Gastrocnemius medialis (tissue), 4 donors: ENCODE measurements around the gene XPOT. TPM values are rescaled to one million over a fixed set of nuclear protein-coding genes. Genes with fewer than 3 reads are reported as not detected.

Source experiments
- ATAC-seq, 2 donors: fragments of 150-250 bp; one replicate each; pipeline ENCODE4 v1.9.1; 2016
- DNase-seq, 2 donors: peaks; one replicate each; pipeline ENCODE4 v3.0.0-alpha.2; 2019
- H3K27ac ChIP-seq, 4 donors: fragments of 200-600 bp; sonication (generic); 1 replicate in 1 of 4; 2 replicates in 3 of 4; pipeline ENCODE4 v1.5.1; 2016 to 2018; ENCODE audit warnings: mild to moderate bottlenecking in 2 of 4, moderate library complexity in 1 of 4
- H3K27me3 ChIP-seq, 3 donors: fragments of 200-600 bp; sonication (generic) in 2 of 3; 1 replicate in 1 of 3; 2 replicates in 2 of 3; pipeline versions ENCODE4 v1.5.1 to v1.6.0; 2016 to 2019; ENCODE audit warnings: mild to moderate bottlenecking in 1 of 3, moderate library complexity in 1 of 3
- H3K36me3 ChIP-seq, 2 donors: fragments of 200-600 bp; sonication (generic) in 1 of 2; one replicate each; pipeline ENCODE4 v1.5.1; 2017 to 2018
- H3K4me1 ChIP-seq, 2 donors: fragments of 200-600 bp; sonication (generic) in 1 of 2; one replicate each; pipeline ENCODE4 v1.5.1; 2016 to 2017; ENCODE audit warnings: mild to moderate bottlenecking in 2 of 2
- H3K4me3 ChIP-seq, 4 donors: fragments of 200-600 bp; sonication (generic) in 3 of 4; 1 replicate in 1 of 4; 2 replicates in 3 of 4; pipeline ENCODE4 v1.5.1; 2016 to 2019; ENCODE audit warnings: mild to moderate bottlenecking in 2 of 4
- H3K9me3 ChIP-seq, 3 donors: fragments of 200-600 bp; sonication (generic) in 2 of 3; 1 replicate in 1 of 3; 2 replicates in 2 of 3; pipeline ENCODE4 v1.5.1; 2016 to 2019
- CTCF ChIP-seq, 5 experiments: fragments of 450-650 bp in 3 of 5; fragments of 200-600 bp in 2 of 5; sonication (generic) in 2 of 5; IDR thresholded peaks in 4 of 5; conservative IDR thresholded peaks in 1 of 5; 1 replicate in 4 of 5; 2 replicates in 1 of 5; pipeline ENCODE4 v1.5.1; 2016 to 2019; ENCODE audit warnings: antibody characterized with exemption in 5 of 5, mild to moderate bottlenecking in 3 of 5, moderate library complexity in 3 of 5
- POLR2A ChIP-seq, 2 donors: fragments of 450-650 bp; IDR thresholded peaks; one replicate each; pipeline ENCODE4 v1.6.1; 2017; ENCODE audit warnings: antibody characterized with exemption in 2 of 2, mild to moderate bottlenecking in 2 of 2, moderate library complexity in 2 of 2
- in situ Hi-C, 4 donors: fragments of 200-750 bp; cut with MboI; loops; one replicate each; pipeline versions ENCODE4 v1.15.0 to v1.8.0; 2017; ENCODE audit warnings: low sequenced_read_pairs in 4 of 4
- intact Hi-C: fragments of 100-400 bp; cut with DNase I; formaldehyde crosslinking; loops from one replicate; pipeline ENCODE4 v1.15.1; 2023; ENCODE audit warnings: low total_unique reads
- total RNA-seq, 4 donors: library from RNA; depleted of rRNA; stranded (reverse); fragments of >200 nt; gene quantifications; one replicate each; pipeline versions ENCODE4 v1.1.0 to v1.2.3, GENCODE V29; 2016

Gene XPOT
- total RNA-seq, 4 donors from 2014 or later = 21.1 to 27.1 (median 25.1) TPM

DNA sequence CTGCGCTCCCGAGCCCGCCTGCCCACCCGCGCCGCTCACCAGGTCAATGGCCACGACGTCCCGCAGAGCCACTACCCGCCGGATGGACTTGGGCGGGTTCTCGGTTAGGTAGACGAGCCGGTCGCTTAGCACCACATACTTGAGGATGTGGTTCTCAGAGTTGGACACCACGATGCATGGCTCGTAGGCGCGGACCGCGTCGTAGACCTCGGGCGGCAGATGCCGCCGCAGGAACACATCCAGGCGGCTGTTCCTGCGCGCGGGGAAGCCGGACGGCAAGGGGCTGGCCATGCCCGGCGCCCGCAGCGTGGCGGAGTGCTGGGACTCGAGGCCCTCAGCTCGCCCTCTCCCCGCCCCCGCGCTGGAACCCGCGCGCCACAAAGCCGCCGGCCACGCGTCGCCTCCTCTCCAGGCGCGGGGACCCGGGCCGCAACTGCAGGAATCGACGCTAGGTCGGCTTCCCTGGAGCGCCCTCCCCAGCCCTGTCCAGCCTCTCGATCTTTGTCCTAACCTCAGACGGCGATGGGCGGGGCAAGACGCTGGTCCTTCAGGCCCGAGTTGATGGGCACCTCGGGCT is 13.8 kb upstream of the XPOT start, which contains the start of gene C12orf56:
C12orf56 (minus strand) TSS at position 484 of the 577 bp plus-strand sequence; CDS start at position 291, 193 bp downstream.
- TF ChIP-seq CTCF (IDR thresholded peaks at IDR 0.05 in 4 of 5, conservative IDR thresholded peaks at IDR 0.05 in 1 of 5) = no peak
- TF ChIP-seq POLR2A (IDR thresholded peaks at IDR 0.05) = no peak
- Histone ChIP-seq H3K4me1 (no peaks in the 10 kb centered on the region), H3K4me3 (peak within 1 kb of the TSS in 3 of 4 donors; percentile 31 to 39 (median 34)), H3K36me3 (no peaks in the 10 kb centered on the region), H3K9me3 (no peaks in the 10 kb centered on the region), H3K27me3 (peaks cover 14 to 32% (median 22%) of the 10 kb centered on the region in 3 donors), H3K27ac (no peak within 1 kb of the TSS)
- in situ Hi-C loops = loop anchor here in 1 of 4 donors (25.0 kb wide), 1 partner anchor 553 kb away; the partner anchor contains the start of gene SRGAP1
- ATAC-seq = no peak
- intact Hi-C loops = no loop called here
- DNase-seq = no peak

GRCh38 chr12:64392221-64392620 is 12.0 kb upstream of the XPOT start:
- Histone ChIP-seq H3K4me1 (no peaks in the 10 kb centered on the region), H3K27ac (no peak overlapping the region), H3K9me3 (no peaks in the 10 kb centered on the region), H3K27me3 (peaks cover 14 to 32% (median 22%) of the 10 kb centered on the region in 3 donors), H3K36me3 (no peaks in the 10 kb centered on the region), H3K4me3 (no peak overlapping the region)
- intact Hi-C loops (no loop called here), in situ Hi-C loops (loop anchor here in 1 of 4 donors (25.0 kb wide), 1 partner anchor 555 kb away; the partner anchor contains the start of gene SRGAP1)
- TF ChIP-seq CTCF (IDR thresholded peaks at IDR 0.05 in 4 of 5, conservative IDR thresholded peaks at IDR 0.05 in 1 of 5) (no peak), POLR2A (IDR thresholded peaks at IDR 0.05) (no peak)
- no peak for DNase-seq
- no peak for ATAC-seq

DNA sequence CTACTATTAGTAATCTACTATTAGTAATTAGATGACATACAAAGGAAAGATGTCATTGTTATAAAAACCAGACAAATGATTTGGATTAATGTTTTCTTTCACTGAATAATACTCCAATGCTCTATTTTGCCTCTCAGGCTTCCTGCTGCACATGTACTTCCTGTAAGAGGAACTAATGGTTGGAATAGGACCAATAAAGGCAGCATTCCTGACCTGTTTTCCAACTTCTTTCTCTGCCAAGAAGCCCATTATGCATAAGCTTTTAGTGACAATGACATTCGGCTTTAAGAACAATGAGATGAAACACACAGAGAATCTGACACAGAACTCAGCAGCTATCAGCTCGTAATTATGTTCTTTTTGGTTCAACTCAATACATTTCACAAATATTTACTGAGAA is 8.5 kb upstream of the XPOT start:
- ATAC-seq = no peak
- Histone ChIP-seq H3K27me3 (peaks cover 6 to 16% (median 9%) of the 10 kb centered on the region in 3 donors), H3K27ac (no peak overlapping the region), H3K9me3 (no peaks in the 10 kb centered on the region), H3K36me3 (no peaks in the 10 kb centered on the region), H3K4me1 (no peaks in the 10 kb centered on the region), H3K4me3 (no peak overlapping the region)
- intact Hi-C loops = no loop called here
- no peak for TF ChIP-seq CTCF (IDR thresholded peaks at IDR 0.05 in 4 of 5, conservative IDR thresholded peaks at IDR 0.05 in 1 of 5)
- no peak for TF ChIP-seq POLR2A (IDR thresholded peaks at IDR 0.05)
- no peak for DNase-seq
- in situ Hi-C loops = loop anchor here in 1 of 4 donors (25.0 kb wide), 1 partner anchor 558 kb away; the partner anchor contains the start of gene SRGAP1

DNA sequence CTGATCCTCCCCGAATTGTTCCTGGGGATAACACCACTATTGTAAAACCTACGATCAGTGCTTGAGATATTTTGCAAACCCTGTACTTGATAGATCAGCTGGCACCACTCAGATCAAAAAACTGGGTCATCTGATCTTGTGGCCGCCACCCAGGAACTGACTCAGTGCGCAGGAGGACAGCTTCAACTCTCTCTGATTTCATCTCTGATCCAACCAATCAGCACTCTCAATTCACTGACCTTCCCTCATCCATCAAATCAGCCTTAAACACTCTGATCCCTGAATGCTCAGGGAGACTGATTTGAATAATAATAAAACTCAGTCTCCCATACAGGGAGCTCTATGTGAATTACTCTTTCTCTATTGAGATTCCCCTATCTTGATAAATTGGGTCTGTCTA is 4.2 kb upstream of the XPOT start:
- Histone ChIP-seq H3K9me3 (no peaks in the 10 kb centered on the region), H3K4me1 (no peaks in the 10 kb centered on the region), H3K27ac (no peak overlapping the region), H3K27me3 (no peaks in the 10 kb centered on the region), H3K4me3 (no peak overlapping the region), H3K36me3 (no peaks in the 10 kb centered on the region)
- in situ Hi-C loops = loop anchor here in 1 of 4 donors (5.0 kb wide), 1 partner anchor 178 kb away; the partner anchor contains the start of gene KICS2
- no peak for ATAC-seq
- TF ChIP-seq CTCF (IDR thresholded peaks at IDR 0.05 in 4 of 5, conservative IDR thresholded peaks at IDR 0.05 in 1 of 5) (no peak), POLR2A (IDR thresholded peaks at IDR 0.05) (no peak)
- intact Hi-C loops = loop anchor here (5.0 kb wide), 2 partner anchors 558 to 623 kb away; partner anchors contain the start of genes RXYLT1 and SRGAP1
- DNase-seq = no peak
